OCI-LY7 (cell line): ENCODE measurements around the gene VEGFA. TPM values are rescaled to one million over a fixed set of nuclear protein-coding genes. Genes with fewer than 3 reads are reported as not detected.

Experiments used
- BruUV-seq: library from RNA; stranded (reverse); fragments of 400-500 nt; replicated peaks from 2 replicates; lab custom pipeline; 2021; lab: Mats Ljungman, UMichigan
- CTCF ChIA-PET: fragments of 300-600 bp; sonication (Branson Sonifier 250); formaldehyde crosslinking; loops from one replicate; lab custom pipeline; 2022; ENCODE audit warnings: antibody characterized with exemption; ENCODE audit not compliant: unreplicated experiment; lab: Charles Lee
- POLR2A ChIA-PET: fragments of 300-600 bp; sonication (Branson Sonifier 250); formaldehyde crosslinking; loops from one replicate; lab custom pipeline; 2022; ENCODE audit warnings: antibody characterized with exemption; lab: Charles Lee
- DNase-seq: peaks from one replicate; pipeline ENCODE4 v3.0.0-alpha.2; 2015; ENCODE audit warnings: low spot score
- H2AFZ ChIP-seq: fragments of 200-600 bp; sonication (generic), shearing (Covaris generic); 2 replicates; pipeline ENCODE4 v1.6.1; 2014; ENCODE audit warnings: mild to moderate bottlenecking, antibody characterized with exemption, low read length, moderate library complexity
- H3K27ac ChIP-seq: fragments of 200-600 bp; sonication (generic); 2 replicates; pipeline ENCODE4 v1.5.1; 2014; ENCODE audit warnings: mixed run types, low read depth, mild to moderate bottlenecking, moderate library complexity, low read length, inconsistent platforms; ENCODE audit not compliant: poor library complexity, severe bottlenecking
- H3K36me3 ChIP-seq: fragments of 200-600 bp; sonication (generic); 2 replicates; pipeline ENCODE4 v1.6.1; 2014; ENCODE audit warnings: mild to moderate bottlenecking, antibody characterized with exemption, low read length, moderate library complexity, mixed read lengths; ENCODE audit not compliant: insufficient read depth
- H3K4me1 ChIP-seq: fragments of 200-600 bp; sonication (generic); 2 replicates; pipeline ENCODE4 v1.5.1; 2014; ENCODE audit warnings: mild to moderate bottlenecking, low read length; ENCODE audit not compliant: insufficient read depth, poor library complexity, severe bottlenecking
- H3K4me2 ChIP-seq: fragments of 200-600 bp; sonication (generic); 2 replicates; pipeline ENCODE4 v1.6.1; 2014; ENCODE audit warnings: mild to moderate bottlenecking, low read length
- H3K4me3 ChIP-seq: fragments of 200-600 bp; sonication (generic); 2 replicates; pipeline ENCODE4 v1.5.1; 2014; ENCODE audit warnings: mild to moderate bottlenecking, low read depth, low read length; ENCODE audit not compliant: poor library complexity, severe bottlenecking
- H3K79me2 ChIP-seq: fragments of 200-600 bp; sonication (generic); 2 replicates; pipeline ENCODE4 v1.6.1; 2016; ENCODE audit warnings: low read depth, mild to moderate bottlenecking, low read length, moderate library complexity, mixed read lengths; ENCODE audit not compliant: insufficient read depth
- H3K9me2 ChIP-seq: fragments of 200-600 bp; sonication (generic); 2 replicates; pipeline ENCODE4 v1.6.1; 2016; ENCODE audit warnings: mild to moderate bottlenecking, low read length, mixed read lengths; ENCODE audit not compliant: insufficient read depth
- H3K9me3 ChIP-seq: fragments of 200-600 bp; sonication (generic); 2 replicates; pipeline ENCODE4 v1.6.1; 2014; ENCODE audit warnings: mild to moderate bottlenecking, mixed run types, low read length, mixed read lengths
- H4K20me1 ChIP-seq: fragments of 200-600 bp; sonication (generic); 2 replicates; pipeline ENCODE4 v1.6.1; 2014; ENCODE audit warnings: mild to moderate bottlenecking, antibody characterized with exemption, low read length, moderate library complexity, mixed read lengths; ENCODE audit not compliant: insufficient read depth
- EZH2phosphoT487 ChIP-seq: fragments of 200-600 bp; sonication (generic); IDR thresholded peaks from 2 replicates; pipeline ENCODE4 v1.6.1; 2018; ENCODE audit warnings: low read depth, borderline replicate concordance, mild to moderate bottlenecking, mixed run types, antibody characterized with exemption, low read length, moderate library complexity, mixed read lengths
- intact Hi-C: fragments of 100-400 bp; cut with micrococcal nuclease; formaldehyde crosslinking; loops from one replicate; pipeline ENCODE4 v1.10.0; 2022; ENCODE audit not compliant: unreplicated experiment
- total RNA-seq, 2 experiments: library from RNA; depleted of rRNA in 1 of 2; stranded (reverse); fragments of >200 nt in 1 of 2; shearing (Covaris generic) in 1 of 2; gene quantifications; 2 replicates each; pipeline ENCODE4 v1.2.3, GENCODE V29; 2014 to 2022
- TF ChIP-seq, protein P1 (sequence below): fragments of 200-600 bp; sonication (generic); conservative IDR thresholded peaks from 2 replicates; pipeline ENCODE4 v1.5.1; 2014; ENCODE audit warnings: mild to moderate bottlenecking, antibody characterized with exemption, low read length, moderate library complexity, mixed read lengths

The VEGFA gene
- total RNA-seq, 2 experiments from 2014 or later, result 59.7 to 88.5 TPM

DNA sequence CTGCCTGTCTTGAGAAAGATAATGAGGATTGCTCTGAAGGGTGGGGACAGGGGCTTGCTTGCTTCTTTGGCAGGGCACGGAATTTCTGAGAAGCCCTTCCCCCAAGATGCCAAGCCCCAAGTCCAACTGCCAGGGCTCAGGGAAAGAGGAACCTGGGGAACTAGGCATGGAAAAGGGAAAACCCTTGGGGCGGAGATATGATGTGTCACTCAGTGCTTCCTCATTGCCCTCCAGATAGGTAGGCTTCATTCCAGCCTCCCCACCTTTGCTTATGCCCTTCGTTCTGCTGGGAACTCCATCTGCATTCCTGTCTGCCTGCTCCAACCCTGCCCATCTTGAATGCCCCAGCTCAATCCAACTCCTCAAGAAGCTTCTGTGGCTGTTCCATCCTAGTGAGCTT, 61.2 kb downstream of the VEGFA start:
- no peak for TF ChIP-seq EZH2phosphoT487
- TF ChIP-seq, protein P1, sequence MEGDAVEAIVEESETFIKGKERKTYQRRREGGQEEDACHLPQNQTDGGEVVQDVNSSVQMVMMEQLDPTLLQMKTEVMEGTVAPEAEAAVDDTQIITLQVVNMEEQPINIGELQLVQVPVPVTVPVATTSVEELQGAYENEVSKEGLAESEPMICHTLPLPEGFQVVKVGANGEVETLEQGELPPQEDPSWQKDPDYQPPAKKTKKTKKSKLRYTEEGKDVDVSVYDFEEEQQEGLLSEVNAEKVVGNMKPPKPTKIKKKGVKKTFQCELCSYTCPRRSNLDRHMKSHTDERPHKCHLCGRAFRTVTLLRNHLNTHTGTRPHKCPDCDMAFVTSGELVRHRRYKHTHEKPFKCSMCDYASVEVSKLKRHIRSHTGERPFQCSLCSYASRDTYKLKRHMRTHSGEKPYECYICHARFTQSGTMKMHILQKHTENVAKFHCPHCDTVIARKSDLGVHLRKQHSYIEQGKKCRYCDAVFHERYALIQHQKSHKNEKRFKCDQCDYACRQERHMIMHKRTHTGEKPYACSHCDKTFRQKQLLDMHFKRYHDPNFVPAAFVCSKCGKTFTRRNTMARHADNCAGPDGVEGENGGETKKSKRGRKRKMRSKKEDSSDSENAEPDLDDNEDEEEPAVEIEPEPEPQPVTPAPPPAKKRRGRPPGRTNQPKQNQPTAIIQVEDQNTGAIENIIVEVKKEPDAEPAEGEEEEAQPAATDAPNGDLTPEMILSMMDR, result no peak
- intact Hi-C loops, result no loop called here
- H3K4me2 ChIP-seq, result no peak overlapping the region
- DNase-seq, result no peak
- H4K20me1 ChIP-seq, result no peaks in the 10 kb centered on the region
- no peaks in the 10 kb centered on the region for H3K4me1 ChIP-seq
- ChIA-PET CTCF (no interaction called here), POLR2A (interaction anchor here (0.6 kb wide), 1 partner anchor 16 kb away, joined by 3 read pairs; no protein-coding TSS in a partner anchor)
- no peaks in the 10 kb centered on the region for H3K9me2 ChIP-seq
- H2AFZ ChIP-seq, result no peak overlapping the region
- no peaks in the 10 kb centered on the region for H3K36me3 ChIP-seq
- H3K79me2 ChIP-seq, result no peaks in the 10 kb centered on the region
- no peak overlapping the region for H3K4me3 ChIP-seq
- no peaks in the 10 kb centered on the region for H3K9me3 ChIP-seq
- H3K27ac ChIP-seq, result no peak overlapping the region
- BruUV-seq, result no TSS peak

DNA sequence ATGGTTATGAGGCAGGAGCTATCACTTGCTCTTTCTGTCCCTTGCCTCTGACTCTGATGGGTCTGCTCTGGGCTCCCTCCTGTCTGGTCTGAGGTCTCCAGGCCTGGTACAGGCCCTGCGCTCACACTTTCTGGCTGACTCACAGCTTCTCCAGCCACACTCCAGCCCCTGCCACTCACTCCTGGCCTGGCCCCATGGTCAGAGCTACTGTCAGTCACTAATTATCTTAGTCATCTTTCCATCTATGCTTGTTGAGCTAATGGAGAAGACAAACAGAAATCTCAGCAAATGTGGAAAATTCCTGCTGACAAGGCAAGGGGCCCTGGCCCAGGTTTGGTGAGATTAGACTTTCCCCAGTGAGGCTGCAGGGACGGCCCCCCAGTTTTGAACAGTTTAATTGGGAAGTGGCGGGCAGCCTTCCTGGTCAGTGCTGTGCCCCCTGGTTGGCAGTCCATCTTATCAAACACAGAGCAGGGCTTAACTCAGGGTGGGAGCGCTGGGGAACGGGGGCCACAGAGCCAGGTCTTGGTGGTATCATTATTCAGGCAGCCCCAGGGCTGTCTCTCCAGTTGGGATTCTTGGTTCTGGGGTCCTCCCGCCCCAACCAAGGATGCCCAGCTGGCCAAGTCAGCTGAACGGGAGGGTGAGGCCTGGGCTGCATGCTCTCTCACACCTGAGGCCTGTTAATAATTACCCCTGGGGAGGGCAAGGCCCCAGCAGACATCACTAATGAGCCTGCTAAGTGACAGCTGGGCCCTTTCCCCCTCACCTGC, 63.4 kb downstream of the VEGFA start:
- POLR2A ChIA-PET, result interaction anchor here (1.5 kb wide), 1 partner anchor 13 kb away, joined by 5 read pairs; no protein-coding TSS in a partner anchor
- no peak for DNase-seq
- CTCF ChIA-PET, result no interaction called here
- Histone ChIP-seq H3K79me2 (no peaks in the 10 kb centered on the region), H3K4me3 (no peak overlapping the region), H3K4me2 (no peak overlapping the region), H2AFZ (no peak overlapping the region), H3K9me2 (no peaks in the 10 kb centered on the region), H3K4me1 (no peaks in the 10 kb centered on the region), H4K20me1 (no peaks in the 10 kb centered on the region), H3K9me3 (no peaks in the 10 kb centered on the region), H3K36me3 (no peaks in the 10 kb centered on the region), H3K27ac (no peak overlapping the region)
- no TSS peak for BruUV-seq
- intact Hi-C loops, result no loop called here
- no peak for TF ChIP-seq EZH2phosphoT487
- TF ChIP-seq, protein P1, result no peak

DNA sequence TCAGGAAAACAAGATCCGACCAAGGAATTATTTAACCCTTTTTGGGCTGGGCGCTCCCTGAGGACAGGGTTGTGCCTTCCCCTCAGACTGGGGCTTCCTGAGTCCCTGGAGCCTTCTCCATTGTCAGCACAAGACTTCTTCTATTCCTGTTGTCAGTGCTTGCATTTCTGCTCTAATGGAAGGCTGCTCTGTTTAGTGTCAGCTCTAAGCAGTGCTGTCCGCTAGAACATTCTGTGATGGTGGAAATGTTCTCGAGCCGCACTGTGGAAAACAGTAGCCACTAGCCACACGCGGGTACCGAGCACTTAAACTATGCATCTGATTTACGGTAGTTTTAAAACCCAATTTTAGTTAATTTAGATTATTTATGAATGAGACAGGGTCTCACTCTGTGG, 64.0 kb downstream of the VEGFA start:
- Histone ChIP-seq H4K20me1 (no peaks in the 10 kb centered on the region), H3K4me1 (no peaks in the 10 kb centered on the region), H3K9me3 (no peaks in the 10 kb centered on the region), H3K27ac (no peak overlapping the region), H3K4me3 (no peak overlapping the region), H3K36me3 (no peaks in the 10 kb centered on the region), H3K4me2 (no peak overlapping the region), H2AFZ (no peak overlapping the region), H3K79me2 (no peaks in the 10 kb centered on the region), H3K9me2 (no peaks in the 10 kb centered on the region)
- DNase-seq, result no peak
- TF ChIP-seq, protein P1, result no peak
- no peak for TF ChIP-seq EZH2phosphoT487
- ChIA-PET POLR2A (no interaction called here), CTCF (no interaction called here)
- BruUV-seq, result no TSS peak
- intact Hi-C loops, result no loop called here
